ENCODE data around the gene OR9Q1.

- no peak for TF ChIP-seq POLR2A (IDR thresholded peaks at IDR 0.05)
- no peak for TF ChIP-seq CTCF (IDR thresholded peaks at IDR 0.05)
- no peak for TF ChIP-seq POLR2AphosphoS5 (IDR thresholded peaks at IDR 0.05)
These were observed 141.3 kb downstream of the OR9Q1 start for GRCh38 chr11:58164990-58165389.
